DND-41 (cell line): Measurements from ENCODE around the gene ACSL4.

Source experiments
- EZH2 ChIP-seq: IDR thresholded peaks from 3 replicates; pipeline ENCODE4 v1.6.1; 2012; ENCODE audit warnings: borderline replicate concordance, low read depth, mild to moderate bottlenecking, moderate library complexity, low read length, inconsistent platforms; ENCODE audit not compliant: severe bottlenecking
- TF ChIP-seq, protein P1 (sequence below): IDR thresholded peaks from 2 replicates; pipeline ENCODE4 v1.5.1; 2012; ENCODE audit warnings: borderline replicate concordance, low read length, moderate library complexity, mild to moderate bottlenecking; ENCODE audit not compliant: poor library complexity, severe bottlenecking; ENCODE audit errors: extremely low read depth

DNA sequence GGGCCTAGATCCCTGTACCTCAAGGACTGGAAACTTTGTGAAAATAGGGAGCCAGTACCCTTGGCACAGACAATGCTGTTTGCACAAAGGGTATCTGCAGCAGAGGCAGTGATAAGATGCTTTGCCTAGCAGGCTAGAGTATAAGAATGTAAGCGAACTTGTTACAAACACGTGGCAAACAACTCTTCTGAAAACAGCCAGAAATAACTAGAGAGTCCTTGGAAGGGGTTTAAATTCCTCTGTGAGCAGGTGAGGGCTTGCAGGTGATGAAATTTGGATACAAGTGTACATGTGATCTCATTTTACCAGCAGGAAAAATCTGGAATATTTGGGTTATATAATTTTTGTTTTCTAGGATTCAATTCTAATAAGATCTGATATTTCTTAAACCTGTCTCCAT, 18.6 kb upstream of the ACSL4 start:
- TF ChIP-seq, protein P1, sequence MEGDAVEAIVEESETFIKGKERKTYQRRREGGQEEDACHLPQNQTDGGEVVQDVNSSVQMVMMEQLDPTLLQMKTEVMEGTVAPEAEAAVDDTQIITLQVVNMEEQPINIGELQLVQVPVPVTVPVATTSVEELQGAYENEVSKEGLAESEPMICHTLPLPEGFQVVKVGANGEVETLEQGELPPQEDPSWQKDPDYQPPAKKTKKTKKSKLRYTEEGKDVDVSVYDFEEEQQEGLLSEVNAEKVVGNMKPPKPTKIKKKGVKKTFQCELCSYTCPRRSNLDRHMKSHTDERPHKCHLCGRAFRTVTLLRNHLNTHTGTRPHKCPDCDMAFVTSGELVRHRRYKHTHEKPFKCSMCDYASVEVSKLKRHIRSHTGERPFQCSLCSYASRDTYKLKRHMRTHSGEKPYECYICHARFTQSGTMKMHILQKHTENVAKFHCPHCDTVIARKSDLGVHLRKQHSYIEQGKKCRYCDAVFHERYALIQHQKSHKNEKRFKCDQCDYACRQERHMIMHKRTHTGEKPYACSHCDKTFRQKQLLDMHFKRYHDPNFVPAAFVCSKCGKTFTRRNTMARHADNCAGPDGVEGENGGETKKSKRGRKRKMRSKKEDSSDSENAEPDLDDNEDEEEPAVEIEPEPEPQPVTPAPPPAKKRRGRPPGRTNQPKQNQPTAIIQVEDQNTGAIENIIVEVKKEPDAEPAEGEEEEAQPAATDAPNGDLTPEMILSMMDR = no peak
- TF ChIP-seq EZH2 = no peak
